Measurements from ENCODE around the gene FGL2. TPM values are rescaled to one million over a fixed set of nuclear protein-coding genes. Genes with fewer than 3 reads are reported as not detected.
"Not testable (repeated sequence)": the region's sequence is repeated elsewhere in the genome, so short reads cannot be mapped to it uniquely, and the experiment has no call there.

The FGL2 gene
- total RNA-seq, 1 experiment from 2014 or later, result not detected

DNA sequence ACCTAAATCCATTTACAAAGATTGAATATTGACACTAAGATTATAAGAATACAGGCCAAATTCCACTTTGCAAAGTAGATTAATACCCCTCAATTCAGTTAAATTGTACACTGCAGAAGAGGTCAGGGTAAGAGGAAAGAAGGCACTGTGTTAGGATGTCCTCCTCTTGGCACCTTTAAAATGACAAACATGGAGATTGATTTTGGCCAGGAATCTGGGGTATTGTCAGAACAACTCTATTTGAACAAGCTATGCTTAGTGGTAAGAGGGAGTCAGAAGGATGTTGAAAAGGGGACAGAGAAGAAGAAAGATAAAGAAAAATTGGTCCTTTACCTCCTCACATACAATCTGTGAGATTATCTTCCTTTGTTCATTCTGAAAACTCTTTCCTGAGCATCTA lies 21.6 kb downstream of the FGL2 start:
- in situ Hi-C loops (cut with HindIII; ENCODE audit: low pct_unique_long_range_greater_than_20kb, low sequenced_read_pairs); DNase-seq (ENCODE audit: low read depth, low spot score): not testable (repeated sequence)

- in situ Hi-C loops (cut with HindIII; ENCODE audit: low pct_unique_long_range_greater_than_20kb, low sequenced_read_pairs); DNase-seq (ENCODE audit: low read depth, low spot score): not testable (repeated sequence)
Observed at GRCh38 chr7:77177321-77177904, 22.2 kb downstream of the FGL2 start.

DNA sequence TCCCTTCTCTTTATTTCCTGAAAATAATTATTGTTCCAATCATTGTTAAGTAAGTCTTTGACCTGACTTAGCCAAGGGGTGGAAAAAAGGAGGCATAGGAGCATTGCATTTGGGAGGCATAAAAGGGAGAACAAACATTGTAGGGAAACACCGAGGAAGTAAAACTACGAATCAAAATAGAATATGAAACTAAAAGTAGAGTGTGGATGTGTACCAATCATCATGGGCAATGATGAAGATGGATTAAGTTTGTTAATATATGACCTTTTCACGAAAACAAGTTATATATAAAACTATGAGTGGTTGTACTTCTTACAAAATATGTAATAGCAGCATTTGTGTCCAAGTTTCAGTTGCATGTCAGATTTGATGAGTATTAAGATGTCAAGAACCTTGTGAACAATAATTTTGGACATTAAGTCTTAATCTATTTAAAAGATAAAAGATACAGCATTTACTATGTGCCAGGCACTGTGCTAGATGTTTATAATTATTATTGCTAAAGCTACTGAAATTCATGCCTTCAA lies 24.3 kb downstream of the FGL2 start:
- in situ Hi-C loops (cut with HindIII; ENCODE audit: low pct_unique_long_range_greater_than_20kb, low sequenced_read_pairs), result not testable (repeated sequence)

DNA sequence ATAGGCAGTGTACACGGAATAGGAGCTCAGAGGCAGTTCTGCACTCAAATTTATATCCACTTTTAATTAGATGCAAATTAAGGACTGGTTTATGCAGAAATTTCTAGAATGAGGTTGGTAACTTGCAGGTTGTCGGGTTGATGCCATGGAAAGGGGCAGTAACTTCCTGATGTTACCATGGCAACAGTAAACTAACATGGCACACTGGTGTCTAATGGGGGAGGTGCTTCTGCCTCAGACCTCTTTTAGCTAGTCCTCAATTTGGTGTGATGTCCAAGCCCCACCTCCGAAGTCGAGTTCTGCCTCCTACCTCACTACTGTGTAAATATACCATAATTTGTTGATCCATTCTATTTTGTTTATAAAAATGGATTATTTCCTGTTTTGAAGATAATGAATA lies 25.2 kb downstream of the FGL2 start:
- DNase-seq (ENCODE audit: low read depth, low spot score); in situ Hi-C loops (cut with HindIII; ENCODE audit: low pct_unique_long_range_greater_than_20kb, low sequenced_read_pairs): not testable (repeated sequence)

More for the DNA sequence above, 24.3 kb downstream of the FGL2 start:
- DNase-seq (ENCODE audit: low read depth, low spot score), result not testable (repeated sequence)

DNA sequence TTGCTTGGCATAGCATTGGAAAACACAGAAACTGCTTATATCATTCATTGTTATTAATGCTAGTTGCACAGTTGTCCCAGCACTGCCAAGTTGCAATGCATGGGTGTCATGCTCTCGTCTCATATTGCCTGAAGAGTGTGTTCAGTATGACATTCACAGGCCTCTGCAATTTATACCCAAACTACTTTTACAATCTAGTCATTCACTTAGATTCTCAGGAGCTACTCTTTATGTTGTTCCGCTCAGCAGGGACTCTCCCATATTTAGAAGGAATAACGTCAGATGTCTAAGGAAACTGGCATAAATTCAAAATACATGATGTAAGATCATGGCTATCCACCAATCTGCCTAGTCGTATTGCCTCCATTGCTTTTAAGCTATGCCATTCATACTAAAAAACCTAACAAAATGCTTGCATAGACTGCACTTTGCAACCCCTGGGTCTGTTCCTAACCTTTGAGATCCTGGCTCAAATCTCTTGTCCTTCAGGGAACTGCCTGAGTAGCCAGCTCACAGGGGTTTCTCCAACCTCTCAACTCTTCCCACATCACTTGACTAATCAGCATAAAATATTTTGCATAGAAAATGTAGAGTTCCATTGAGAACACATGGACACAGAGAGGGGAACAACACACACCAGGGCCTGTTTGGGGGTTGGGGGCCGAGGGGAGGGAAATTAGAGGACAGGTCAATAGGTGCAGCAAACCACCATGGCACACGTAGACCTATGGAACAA lies 27.0 kb downstream of the FGL2 start:
- in situ Hi-C loops (cut with HindIII; ENCODE audit: low pct_unique_long_range_greater_than_20kb, low sequenced_read_pairs), result not testable (repeated sequence)
- peak; percentile 72 for DNase-seq (ENCODE audit: low read depth, low spot score)

DNA sequence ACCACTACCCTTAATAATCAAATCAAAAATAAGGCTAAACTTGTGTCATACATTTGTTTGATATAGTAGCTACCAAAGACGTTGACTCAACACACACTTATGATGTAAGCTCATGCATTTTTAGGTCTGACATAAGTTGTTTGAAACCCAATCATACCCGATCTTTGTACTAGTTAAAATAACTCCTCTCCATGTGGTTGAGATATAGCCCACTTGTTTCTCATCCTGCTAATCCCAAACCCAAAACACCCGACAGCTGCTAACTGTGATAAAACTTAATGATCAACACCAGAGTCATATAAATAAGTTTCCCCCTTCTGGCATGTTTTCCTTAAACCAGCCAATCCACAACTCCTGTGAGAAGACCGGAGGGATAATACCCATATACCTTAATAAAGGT lies 28.5 kb downstream of the FGL2 start:
- DNase-seq (ENCODE audit: low read depth, low spot score); in situ Hi-C loops (cut with HindIII; ENCODE audit: low pct_unique_long_range_greater_than_20kb, low sequenced_read_pairs): not testable (repeated sequence)

DNA sequence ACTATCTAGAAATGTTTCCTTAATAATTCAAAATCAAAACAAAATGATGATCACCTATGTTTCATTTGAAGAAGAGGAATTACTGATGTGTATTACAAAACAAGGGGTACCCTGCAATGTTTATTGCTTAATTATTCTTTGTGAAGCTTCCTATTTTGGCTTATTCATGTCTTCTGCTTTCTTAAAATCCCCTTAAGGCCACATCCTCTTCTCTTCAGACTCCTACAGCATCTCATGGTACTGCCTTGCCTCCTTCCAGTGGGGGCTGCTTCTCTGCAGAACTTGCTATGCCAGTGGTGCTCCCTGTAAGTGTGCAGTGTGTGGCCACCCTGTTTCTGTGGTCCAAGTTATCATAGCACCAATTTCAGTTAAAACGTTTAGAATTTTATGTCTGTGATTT lies 42.2 kb downstream of the FGL2 start:
- in situ Hi-C loops (cut with HindIII; ENCODE audit: low pct_unique_long_range_greater_than_20kb, low sequenced_read_pairs), result no loop called here
- DNase-seq (ENCODE audit: low read depth, low spot score), result no peak

GRCh38 chr7:77157034-77157433 lies 42.6 kb downstream of the FGL2 start:
- in situ Hi-C loops (cut with HindIII; ENCODE audit: low pct_unique_long_range_greater_than_20kb, low sequenced_read_pairs); DNase-seq (ENCODE audit: low read depth, low spot score): not testable (repeated sequence)

GRCh38 chr7:77155601-77156377 lies 43.8 kb downstream of the FGL2 start:
- in situ Hi-C loops (cut with HindIII; ENCODE audit: low pct_unique_long_range_greater_than_20kb, low sequenced_read_pairs); DNase-seq (ENCODE audit: low read depth, low spot score): not testable (repeated sequence)

GRCh38 chr7:77154917-77155464 lies 44.6 kb downstream of the FGL2 start:
- peak; percentile 7 for DNase-seq (ENCODE audit: low read depth, low spot score)
- in situ Hi-C loops (cut with HindIII; ENCODE audit: low pct_unique_long_range_greater_than_20kb, low sequenced_read_pairs), result not testable (repeated sequence)

DNA sequence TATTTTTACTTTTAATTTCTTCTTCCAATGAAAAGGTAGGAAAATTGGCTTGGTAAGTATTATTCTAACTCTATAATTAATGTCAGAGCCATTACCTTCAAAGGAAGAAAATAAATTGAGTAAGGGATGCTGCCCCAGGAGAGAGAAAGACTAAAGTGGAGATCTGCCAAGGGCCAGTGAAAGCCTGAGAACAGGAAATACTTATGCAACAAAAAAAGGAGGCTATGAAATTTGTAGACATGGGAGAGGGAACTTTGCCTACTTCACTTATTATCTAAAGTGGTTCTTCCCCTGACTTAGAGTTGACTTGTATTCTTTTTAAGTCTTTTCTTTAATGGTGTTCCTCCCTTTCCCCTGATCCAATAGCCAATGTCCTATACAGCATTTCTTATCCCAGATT lies 47.4 kb downstream of the FGL2 start:
- DNase-seq (ENCODE audit: low read depth, low spot score); in situ Hi-C loops (cut with HindIII; ENCODE audit: low pct_unique_long_range_greater_than_20kb, low sequenced_read_pairs): not testable (repeated sequence)

Other genes with a start within 250 kb of the FGL2 start
- gene SPDYE17, start 167.5 kb downstream of the FGL2 start, total RNA-seq (2014; rRNA removed; shearing (Covaris generic)), result not detected in 2 replicates
- 0.18 TPM in 1 of 2 replicates, not detected in the other for gene SPDYE18, start 137.3 kb downstream of the FGL2 start, total RNA-seq (2014; rRNA removed; shearing (Covaris generic))
- 0.43 and 0.95 TPM in 2 replicates for gene CCDC146, start 77.2 kb downstream of the FGL2 start, total RNA-seq (2014; rRNA removed; shearing (Covaris generic))
- 10.6 and 11.1 TPM in 2 replicates for gene GSAP, start 216.5 kb upstream of the FGL2 start, total RNA-seq (2014; rRNA removed; shearing (Covaris generic))